ENCODE results near the gene ZMIZ1.

DNA sequence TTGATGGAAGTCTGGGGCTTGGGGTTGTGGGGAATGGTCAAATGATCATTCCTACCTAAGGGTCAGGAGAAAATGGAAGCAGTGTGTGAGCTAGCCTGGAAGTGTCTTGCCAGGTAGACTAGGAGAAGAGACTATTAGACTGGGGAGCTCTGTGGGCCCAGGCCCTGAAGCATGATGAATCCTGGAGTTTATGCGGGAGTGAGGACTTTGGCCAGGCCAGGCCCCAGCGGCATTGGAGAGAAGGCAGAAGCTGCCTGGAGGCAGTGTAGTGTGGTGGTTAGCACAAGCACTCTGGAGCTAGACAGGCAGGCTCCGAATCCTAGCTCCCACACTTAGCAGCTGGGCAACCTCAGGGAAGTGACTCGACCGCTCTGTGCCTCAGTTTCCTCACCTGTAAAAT lies 29.3 kb downstream of the ZMIZ1 start:
- TF ChIP-seq, protein P1, sequence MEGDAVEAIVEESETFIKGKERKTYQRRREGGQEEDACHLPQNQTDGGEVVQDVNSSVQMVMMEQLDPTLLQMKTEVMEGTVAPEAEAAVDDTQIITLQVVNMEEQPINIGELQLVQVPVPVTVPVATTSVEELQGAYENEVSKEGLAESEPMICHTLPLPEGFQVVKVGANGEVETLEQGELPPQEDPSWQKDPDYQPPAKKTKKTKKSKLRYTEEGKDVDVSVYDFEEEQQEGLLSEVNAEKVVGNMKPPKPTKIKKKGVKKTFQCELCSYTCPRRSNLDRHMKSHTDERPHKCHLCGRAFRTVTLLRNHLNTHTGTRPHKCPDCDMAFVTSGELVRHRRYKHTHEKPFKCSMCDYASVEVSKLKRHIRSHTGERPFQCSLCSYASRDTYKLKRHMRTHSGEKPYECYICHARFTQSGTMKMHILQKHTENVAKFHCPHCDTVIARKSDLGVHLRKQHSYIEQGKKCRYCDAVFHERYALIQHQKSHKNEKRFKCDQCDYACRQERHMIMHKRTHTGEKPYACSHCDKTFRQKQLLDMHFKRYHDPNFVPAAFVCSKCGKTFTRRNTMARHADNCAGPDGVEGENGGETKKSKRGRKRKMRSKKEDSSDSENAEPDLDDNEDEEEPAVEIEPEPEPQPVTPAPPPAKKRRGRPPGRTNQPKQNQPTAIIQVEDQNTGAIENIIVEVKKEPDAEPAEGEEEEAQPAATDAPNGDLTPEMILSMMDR (IDR thresholded peaks at IDR 0.05; ENCODE audit: low read depth, low read length), result no peak
- TF ChIP-seq POLR2A (IDR thresholded peaks at IDR 0.05; ENCODE audit: extremely low read depth, insufficient read length), result no peak

All from NB4 (cell line).